ENCODE data around the gene TOGARAM2. TPM values are rescaled to one million over a fixed set of nuclear protein-coding genes. Genes with fewer than 3 reads are reported as not detected.

Gene TOGARAM2
- total and polyA plus RNA-seq, 2 experiments from 2014 or later: 0.03 TPM; not detected in 1

DNA sequence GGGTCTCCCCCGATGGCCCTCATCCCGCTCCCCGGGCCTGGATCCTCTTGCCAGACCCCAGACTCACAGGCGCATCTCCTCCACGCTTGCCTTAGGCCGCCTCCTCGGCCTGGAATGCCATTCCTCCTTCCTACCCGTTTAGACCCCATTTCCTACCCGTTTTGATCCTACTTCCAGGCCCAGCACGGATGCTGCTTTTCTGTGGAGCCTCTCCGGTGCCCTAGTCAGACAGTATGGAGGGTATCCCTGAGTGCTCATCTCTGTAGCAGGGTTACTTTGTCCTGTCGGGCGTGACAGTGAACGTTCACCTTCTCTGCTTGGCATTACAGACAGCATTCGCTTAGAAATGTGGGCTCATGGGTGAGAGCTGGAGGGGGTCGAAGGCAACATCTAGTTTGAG, 9.3 kb downstream of the TOGARAM2 start:
- no peak overlapping the region for H3K27ac ChIP-seq
- H3K4me1 ChIP-seq (ENCODE audit: low read depth): no peaks in the 10 kb centered on the region
- no peak overlapping the region for H3K4me3 ChIP-seq
- H3K36me3 ChIP-seq: no peaks in the 10 kb centered on the region
- no peaks in the 10 kb centered on the region for H3K27me3 ChIP-seq
- TF ChIP-seq, protein P1, sequence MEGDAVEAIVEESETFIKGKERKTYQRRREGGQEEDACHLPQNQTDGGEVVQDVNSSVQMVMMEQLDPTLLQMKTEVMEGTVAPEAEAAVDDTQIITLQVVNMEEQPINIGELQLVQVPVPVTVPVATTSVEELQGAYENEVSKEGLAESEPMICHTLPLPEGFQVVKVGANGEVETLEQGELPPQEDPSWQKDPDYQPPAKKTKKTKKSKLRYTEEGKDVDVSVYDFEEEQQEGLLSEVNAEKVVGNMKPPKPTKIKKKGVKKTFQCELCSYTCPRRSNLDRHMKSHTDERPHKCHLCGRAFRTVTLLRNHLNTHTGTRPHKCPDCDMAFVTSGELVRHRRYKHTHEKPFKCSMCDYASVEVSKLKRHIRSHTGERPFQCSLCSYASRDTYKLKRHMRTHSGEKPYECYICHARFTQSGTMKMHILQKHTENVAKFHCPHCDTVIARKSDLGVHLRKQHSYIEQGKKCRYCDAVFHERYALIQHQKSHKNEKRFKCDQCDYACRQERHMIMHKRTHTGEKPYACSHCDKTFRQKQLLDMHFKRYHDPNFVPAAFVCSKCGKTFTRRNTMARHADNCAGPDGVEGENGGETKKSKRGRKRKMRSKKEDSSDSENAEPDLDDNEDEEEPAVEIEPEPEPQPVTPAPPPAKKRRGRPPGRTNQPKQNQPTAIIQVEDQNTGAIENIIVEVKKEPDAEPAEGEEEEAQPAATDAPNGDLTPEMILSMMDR (IDR thresholded peaks at IDR 0.05; ENCODE audit: low read depth, low read length): no peak
- no peak for DNase-seq (ENCODE audit: low read depth in 1 of 2, low spot score in 1 of 2)
- H3K9me3 ChIP-seq (ENCODE audit: low read depth): no peaks in the 10 kb centered on the region

DNA sequence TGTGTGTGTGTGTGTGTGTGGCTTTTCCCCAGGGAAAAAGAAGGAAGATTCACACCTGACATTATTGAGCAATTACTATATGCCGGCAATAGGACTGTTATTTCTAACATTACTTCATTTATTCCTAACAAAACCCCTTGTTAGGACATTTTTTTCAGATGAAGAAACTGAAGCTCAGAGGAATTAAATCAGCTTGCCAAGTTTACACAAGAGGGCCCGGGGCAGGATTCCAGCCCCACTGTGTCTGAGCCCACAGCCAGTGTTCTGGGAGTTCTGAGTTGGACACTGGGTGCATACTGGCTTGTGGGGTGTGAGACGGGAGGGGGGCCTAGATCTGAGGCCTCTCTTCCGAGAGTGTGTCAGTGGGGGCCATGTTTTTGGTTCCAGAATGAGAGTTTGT, 9.9 kb downstream of the TOGARAM2 start:
- Histone ChIP-seq H3K4me3 (no peak overlapping the region), H3K36me3 (no peaks in the 10 kb centered on the region), H3K27me3 (no peaks in the 10 kb centered on the region), H3K9me3 (ENCODE audit: low read depth) (no peaks in the 10 kb centered on the region), H3K27ac (no peak overlapping the region), H3K4me1 (ENCODE audit: low read depth) (no peaks in the 10 kb centered on the region)
- TF ChIP-seq, protein P1 (IDR thresholded peaks at IDR 0.05; ENCODE audit: low read depth, low read length): no peak
- DNase-seq (ENCODE audit: low read depth in 1 of 2, low spot score in 1 of 2): peak in 1 of 2 donors; percentile 67

DNA sequence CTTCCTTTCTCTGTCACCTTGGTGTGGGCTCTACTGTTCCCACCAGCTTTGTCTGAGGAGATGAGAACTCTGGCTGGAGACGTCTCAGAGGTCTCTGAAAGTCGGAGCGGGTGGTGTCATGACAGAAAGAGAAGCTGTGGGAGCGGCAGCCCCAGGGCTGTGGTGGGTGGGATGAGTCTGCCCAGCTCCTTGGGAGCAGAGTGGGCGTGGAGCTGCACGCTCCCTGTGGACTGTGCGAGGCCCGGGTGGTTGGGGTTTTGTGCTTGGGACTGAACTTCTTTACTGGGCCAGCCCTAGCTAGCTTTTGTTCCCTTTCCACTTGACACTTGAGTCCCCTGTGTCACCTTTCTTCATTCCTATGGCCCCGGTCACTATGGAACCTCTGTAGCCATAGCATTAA, 10.4 kb downstream of the TOGARAM2 start:
- no peak for DNase-seq (ENCODE audit: low read depth in 1 of 2, low spot score in 1 of 2)
- H3K27ac ChIP-seq: no peak overlapping the region
- TF ChIP-seq, protein P1 (IDR thresholded peaks at IDR 0.05; ENCODE audit: low read depth, low read length): no peak

DNA sequence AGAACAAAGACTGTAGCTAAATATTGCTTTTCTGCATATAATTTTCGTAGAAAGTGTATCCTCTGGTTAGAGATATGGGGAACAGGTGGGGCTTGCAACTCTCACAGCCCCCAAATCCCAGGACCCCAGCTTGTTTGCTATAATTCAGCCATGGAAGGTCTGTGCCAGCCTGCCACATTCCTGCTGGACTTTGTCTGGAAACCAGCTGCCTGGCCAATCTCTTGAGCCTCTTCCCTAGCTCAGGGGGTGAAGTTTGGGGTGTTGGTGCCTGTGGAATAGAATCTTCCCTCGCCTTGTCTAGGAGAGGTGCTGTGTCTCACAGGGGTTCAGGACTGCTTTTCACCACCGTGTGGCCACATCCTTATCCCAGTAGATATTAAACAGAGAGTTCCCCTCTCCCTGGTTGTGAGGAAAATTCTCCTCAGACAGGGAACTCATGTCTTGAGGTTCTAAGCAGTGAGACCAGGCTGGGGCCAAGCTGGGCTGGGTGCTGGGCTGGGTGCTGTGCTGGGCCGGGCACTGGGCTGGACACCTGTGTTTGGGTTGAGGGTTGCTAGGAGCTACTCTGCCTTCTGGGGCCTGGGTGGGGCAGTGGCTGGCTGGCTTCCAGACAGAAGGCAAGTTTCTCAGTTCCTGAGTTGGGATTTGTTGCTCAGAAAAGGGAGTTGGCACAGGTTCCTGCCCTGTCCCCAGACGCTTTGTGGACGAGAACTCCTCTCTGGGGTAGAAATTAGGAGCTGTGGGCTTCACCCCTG, 12.3 kb downstream of the TOGARAM2 start:
- H3K36me3 ChIP-seq: no peaks in the 10 kb centered on the region
- H3K9me3 ChIP-seq (ENCODE audit: low read depth): no peaks in the 10 kb centered on the region
- no peaks in the 10 kb centered on the region for H3K4me1 ChIP-seq (ENCODE audit: low read depth)
- H3K27ac ChIP-seq: no peak overlapping the region
- TF ChIP-seq, protein P1 (IDR thresholded peaks at IDR 0.05; ENCODE audit: low read depth, low read length): no peak
- H3K4me3 ChIP-seq: no peak overlapping the region
- H3K27me3 ChIP-seq: no peaks in the 10 kb centered on the region
- DNase-seq (ENCODE audit: low read depth in 1 of 2, low spot score in 1 of 2): no peak

More for the DNA sequence above, 10.4 kb downstream of the TOGARAM2 start:
- Histone ChIP-seq H3K9me3 (ENCODE audit: low read depth) (no peaks in the 10 kb centered on the region), H3K27me3 (no peaks in the 10 kb centered on the region), H3K4me3 (no peak overlapping the region), H3K36me3 (no peaks in the 10 kb centered on the region), H3K4me1 (ENCODE audit: low read depth) (no peaks in the 10 kb centered on the region)

DNA sequence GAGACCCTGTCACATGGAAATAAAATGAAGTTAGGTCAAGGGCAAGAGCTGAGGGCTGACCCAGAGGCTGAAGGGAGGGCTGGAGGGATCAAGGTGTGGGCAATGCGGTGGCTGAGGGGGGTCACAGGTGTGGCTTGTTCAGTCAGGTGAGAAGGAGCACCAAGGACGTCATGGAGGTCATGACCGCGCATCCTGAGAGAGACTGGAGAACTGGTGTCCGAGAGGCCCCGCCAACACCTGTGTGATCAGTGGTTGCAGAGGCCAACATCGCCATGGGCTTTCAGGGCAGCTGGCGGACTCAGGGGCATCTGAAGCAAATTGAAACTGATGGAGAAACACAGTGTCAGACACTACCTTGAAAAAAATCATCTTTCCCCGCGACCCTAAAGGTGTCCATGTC, 13.0 kb downstream of the TOGARAM2 start:
- Histone ChIP-seq H3K9me3 (ENCODE audit: low read depth) (no peaks in the 10 kb centered on the region), H3K4me3 (no peak overlapping the region), H3K27me3 (no peaks in the 10 kb centered on the region), H3K4me1 (ENCODE audit: low read depth) (no peaks in the 10 kb centered on the region), H3K36me3 (no peaks in the 10 kb centered on the region), H3K27ac (no peak overlapping the region)
- TF ChIP-seq, protein P1 (IDR thresholded peaks at IDR 0.05; ENCODE audit: low read depth, low read length): no peak
- no peak for DNase-seq (ENCODE audit: low read depth in 1 of 2, low spot score in 1 of 2)

Data from cardiac muscle cell (in vitro differentiated cells and primary cell).